Calu3 (cell line): Measurements from ENCODE around the gene FAM89A. TPM values are rescaled to one million over a fixed set of nuclear protein-coding genes. Genes with fewer than 3 reads are reported as not detected.
"Not testable (repeated sequence)": the region's sequence is repeated elsewhere in the genome, so short reads cannot be mapped to it uniquely, and the experiment has no call there.

Experiments used
- BruUV-seq: library from RNA; stranded (reverse); fragments of 400-500 nt; replicated peaks from 2 replicates; lab custom pipeline; 2021; lab: Mats Ljungman, UMichigan
- CTCF ChIA-PET: fragments of 300-600 bp; sonication (Branson Sonifier 250); formaldehyde crosslinking; loops from one replicate; lab custom pipeline; 2022; ENCODE audit warnings: antibody characterized with exemption; lab: Charles Lee
- DNase-seq: peaks from one replicate; pipeline ENCODE4 v3.0.0; 2022
- H3K27ac Mint-ChIP-seq: one replicate; pipeline ENCODE4 v1.8.0; 2022; ENCODE audit warnings: mixed read lengths; ENCODE audit not compliant: unreplicated experiment
- H3K27me3 Mint-ChIP-seq: one replicate; pipeline ENCODE4 v1.8.0; 2022; ENCODE audit warnings: mixed read lengths; ENCODE audit not compliant: unreplicated experiment
- H3K36me3 Mint-ChIP-seq: one replicate; pipeline ENCODE4 v1.8.0; 2022; ENCODE audit warnings: mild to moderate bottlenecking, moderate library complexity, mixed read lengths; ENCODE audit not compliant: insufficient read depth, unreplicated experiment
- H3K4me1 Mint-ChIP-seq: one replicate; pipeline ENCODE4 v1.8.0; 2022; ENCODE audit warnings: mild to moderate bottlenecking, low read depth, mixed read lengths; ENCODE audit not compliant: unreplicated experiment
- H3K4me3 Mint-ChIP-seq: one replicate; pipeline ENCODE4 v1.8.0; 2022; ENCODE audit warnings: mild to moderate bottlenecking, low read depth, moderate library complexity, mixed read lengths; ENCODE audit not compliant: unreplicated experiment
- H3K9me3 Mint-ChIP-seq: one replicate; pipeline ENCODE4 v1.8.0; 2022; ENCODE audit warnings: low read depth, mixed read lengths; ENCODE audit not compliant: unreplicated experiment
- intact Hi-C: fragments of 100-400 bp; cut with micrococcal nuclease; formaldehyde crosslinking; loops from one replicate; pipeline ENCODE4 v1.10.0; 2022; ENCODE audit not compliant: unreplicated experiment
- total RNA-seq: library from RNA; stranded (reverse); gene quantifications from 2 replicates; pipeline ENCODE4 v1.2.3, GENCODE V29; 2022
- TF ChIP-seq, protein P1 (sequence below): fragments of 200-600 bp; IDR thresholded peaks from one replicate; pipeline ENCODE4 v1.8.0; 2022; ENCODE audit warnings: antibody characterized with exemption; ENCODE audit not compliant: unreplicated experiment

Gene FAM89A
- total RNA-seq, 1 experiment from 2014 or later = 12.3 TPM

DNA sequence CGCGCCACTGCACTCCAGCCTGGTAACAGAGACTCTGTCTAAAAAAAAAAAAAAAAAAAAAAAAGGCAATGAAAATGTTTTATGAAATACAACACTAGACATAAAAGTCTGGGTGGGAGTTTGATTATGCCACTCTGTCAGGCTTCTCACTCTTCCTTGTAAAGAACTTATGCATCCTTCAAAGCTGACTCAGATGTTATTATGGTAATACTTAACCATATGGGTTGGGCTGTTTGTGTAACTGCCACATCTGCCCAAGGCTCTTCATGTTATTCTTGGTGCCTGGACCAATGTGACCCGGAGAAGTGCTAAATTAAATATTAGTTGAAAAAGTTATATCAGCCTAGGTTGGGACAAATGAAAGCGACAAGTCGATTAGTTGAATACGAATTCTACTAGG, 23.8 kb downstream of the FAM89A start:
- CTCF ChIA-PET = no interaction called here
- intact Hi-C loops = no loop called here

GRCh38 chr1:231013391-231014015, 26.6 kb downstream of the FAM89A start:
- intact Hi-C loops = loop anchor here (2.0 kb wide), 1 partner anchor 197 kb away; no protein-coding TSS in a partner anchor
- Mint-ChIP-seq H3K9me3 (no peaks in the 10 kb centered on the region), H3K27ac (no peak overlapping the region), H3K4me3 (no peak overlapping the region), H3K4me1 (no peaks in the 10 kb centered on the region), H3K27me3 (no peaks in the 10 kb centered on the region), H3K36me3 (no peaks in the 10 kb centered on the region)
- no TSS peak for BruUV-seq
- no peak for DNase-seq
- CTCF ChIA-PET = interaction anchor here (0.7 kb wide), 1 partner anchor 181 kb away, joined by 3 read pairs; no protein-coding TSS in a partner anchor
- TF ChIP-seq, protein P1, sequence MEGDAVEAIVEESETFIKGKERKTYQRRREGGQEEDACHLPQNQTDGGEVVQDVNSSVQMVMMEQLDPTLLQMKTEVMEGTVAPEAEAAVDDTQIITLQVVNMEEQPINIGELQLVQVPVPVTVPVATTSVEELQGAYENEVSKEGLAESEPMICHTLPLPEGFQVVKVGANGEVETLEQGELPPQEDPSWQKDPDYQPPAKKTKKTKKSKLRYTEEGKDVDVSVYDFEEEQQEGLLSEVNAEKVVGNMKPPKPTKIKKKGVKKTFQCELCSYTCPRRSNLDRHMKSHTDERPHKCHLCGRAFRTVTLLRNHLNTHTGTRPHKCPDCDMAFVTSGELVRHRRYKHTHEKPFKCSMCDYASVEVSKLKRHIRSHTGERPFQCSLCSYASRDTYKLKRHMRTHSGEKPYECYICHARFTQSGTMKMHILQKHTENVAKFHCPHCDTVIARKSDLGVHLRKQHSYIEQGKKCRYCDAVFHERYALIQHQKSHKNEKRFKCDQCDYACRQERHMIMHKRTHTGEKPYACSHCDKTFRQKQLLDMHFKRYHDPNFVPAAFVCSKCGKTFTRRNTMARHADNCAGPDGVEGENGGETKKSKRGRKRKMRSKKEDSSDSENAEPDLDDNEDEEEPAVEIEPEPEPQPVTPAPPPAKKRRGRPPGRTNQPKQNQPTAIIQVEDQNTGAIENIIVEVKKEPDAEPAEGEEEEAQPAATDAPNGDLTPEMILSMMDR = no peak

More for the DNA sequence above, 23.8 kb downstream of the FAM89A start:
- H3K9me3 Mint-ChIP-seq = no peaks in the 10 kb centered on the region
- TF ChIP-seq, protein P1 = no peak
- no peak for DNase-seq
- H3K27ac Mint-ChIP-seq = no peak overlapping the region
- H3K4me3 Mint-ChIP-seq = no peak overlapping the region
- BruUV-seq = no TSS peak
- no peaks in the 10 kb centered on the region for H3K27me3 Mint-ChIP-seq
- no peaks in the 10 kb centered on the region for H3K4me1 Mint-ChIP-seq
- no peaks in the 10 kb centered on the region for H3K36me3 Mint-ChIP-seq

DNA sequence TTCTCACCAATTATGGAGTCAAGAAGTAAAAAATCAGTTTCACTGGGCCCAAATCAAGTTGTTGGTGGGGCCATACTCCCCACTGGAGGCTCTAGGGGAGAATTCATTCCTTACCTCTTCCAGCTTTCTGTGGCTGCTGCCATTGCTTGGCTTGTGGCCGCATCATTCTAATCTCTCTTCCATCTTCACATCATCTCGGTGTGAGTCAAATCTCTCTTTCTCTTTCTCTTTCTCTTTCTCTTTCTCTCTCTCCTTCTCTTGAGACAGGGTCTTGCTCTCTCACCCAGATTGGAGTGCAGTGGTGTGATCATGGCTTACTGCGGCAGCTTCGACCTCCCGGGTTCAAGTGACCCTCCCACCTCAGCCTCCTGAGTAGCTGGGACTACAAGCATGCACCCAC, 28.1 kb downstream of the FAM89A start:
- no peak overlapping the region for H3K4me3 Mint-ChIP-seq
- H3K27me3 Mint-ChIP-seq = no peaks in the 10 kb centered on the region

DNA sequence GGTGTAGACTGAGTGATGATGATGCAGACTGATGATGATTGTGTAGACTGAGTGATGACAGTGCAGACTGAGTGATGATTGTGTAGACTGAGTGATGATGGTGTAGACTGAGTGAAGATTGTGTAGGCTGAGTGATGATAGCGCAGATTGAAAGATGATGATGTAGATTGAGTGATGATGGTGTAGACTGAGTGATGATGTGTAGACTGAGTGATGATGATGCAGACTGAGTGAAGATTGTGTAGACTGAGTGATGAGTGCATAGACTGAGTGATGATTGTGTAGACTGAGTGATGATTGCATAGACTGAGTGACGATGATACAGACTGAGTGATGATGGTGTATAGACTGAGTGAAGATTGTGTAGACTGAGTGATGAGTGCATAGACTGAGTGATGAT, 28.7 kb downstream of the FAM89A start:
- no peaks in the 10 kb centered on the region for H3K9me3 Mint-ChIP-seq
- H3K36me3 Mint-ChIP-seq = no peaks in the 10 kb centered on the region
- no peak overlapping the region for H3K27ac Mint-ChIP-seq
- CTCF ChIA-PET = no interaction called here
- no peaks in the 10 kb centered on the region for H3K27me3 Mint-ChIP-seq
- DNase-seq = no peak
- H3K4me3 Mint-ChIP-seq = no peak overlapping the region
- TF ChIP-seq, protein P1 = no peak
- no peaks in the 10 kb centered on the region for H3K4me1 Mint-ChIP-seq
- BruUV-seq = no TSS peak
- intact Hi-C loops = no loop called here

More for the DNA sequence above, 28.1 kb downstream of the FAM89A start:
- TF ChIP-seq, protein P1 = no peak
- BruUV-seq = no TSS peak
- Mint-ChIP-seq H3K9me3 (no peaks in the 10 kb centered on the region), H3K36me3 (no peaks in the 10 kb centered on the region), H3K4me1 (no peaks in the 10 kb centered on the region), H3K27ac (no peak overlapping the region)
- CTCF ChIA-PET = no interaction called here
- intact Hi-C loops = no loop called here
- DNase-seq = no peak

- H3K27me3 Mint-ChIP-seq, H3K27ac Mint-ChIP-seq, H3K4me3 Mint-ChIP-seq, H3K36me3 Mint-ChIP-seq, H3K9me3 Mint-ChIP-seq, H3K4me1 Mint-ChIP-seq, BruUV-seq, DNase-seq, CTCF ChIA-PET, intact Hi-C loops: not testable (repeated sequence)
These were observed 32.5 kb downstream of the FAM89A start for GRCh38 chr1:231007535-231007934.
